Endothelial cell of umbilical vein (primary cell): ENCODE data around the gene HSD17B14. TPM values are rescaled to one million over a fixed set of nuclear protein-coding genes. Genes with fewer than 3 reads are reported as not detected.
A peak's percentile ranks its signal among the peaks of the same experiment; 100 is the strongest.

Experiments used
- BruUV-seq: library from RNA; stranded (reverse); fragments of 400-500 nt; replicated peaks from 2 replicates; lab custom pipeline; 2021; lab: Mats Ljungman, UMichigan
- CTCF ChIA-PET: fragments of 300-600, 350-600 bp; sonication (Branson Sonifier 250); formaldehyde crosslinking; loops from one replicate; lab custom pipeline; 2021; ENCODE audit warnings: antibody characterized with exemption, inconsistent platforms; lab: Charles Lee
- POLR2A ChIA-PET: fragments of 300-600, 350-600 bp; sonication (Branson Sonifier 250); formaldehyde crosslinking; loops from one replicate; lab custom pipeline; 2021; ENCODE audit warnings: antibody characterized with exemption, inconsistent platforms; lab: Charles Lee
- DNase-seq: peaks from one replicate; pipeline ENCODE4 v3.0.0-alpha.2; 2011; ENCODE audit warnings: low read depth, low spot score
- FAIRE-seq: peaks from 2 replicates; lab custom pipeline; 2011; peaks lifted over from hg19 to GRCh38; lab: Jason Lieb, UNC
- H2AFZ ChIP-seq: 2 replicates; pipeline ENCODE4 v1.6.0; 2012; ENCODE audit warnings: low read depth, low read length, control low read depth, inconsistent platforms
- H3K27ac ChIP-seq: 2 replicates; pipeline ENCODE4 v1.5.1; 2011; ENCODE audit warnings: low read depth, mild to moderate bottlenecking, control low read depth, low read length, moderate library complexity; ENCODE audit not compliant: insufficient read depth
- H3K27me3 ChIP-seq, 2 experiments: 2 replicates each; pipeline versions ENCODE4 v1.6.0 to v1.6.1; 2011; ENCODE audit warnings: low read length in 2 of 2, mixed read lengths in 1 of 2; ENCODE audit not compliant: control insufficient read depth in 2 of 2, insufficient read depth in 2 of 2
- H3K36me3 ChIP-seq, 2 experiments: 2 replicates in 1 of 2; 3 replicates in 1 of 2; pipeline ENCODE4 v1.5.1; 2011; ENCODE audit warnings: low read length in 2 of 2, mild to moderate bottlenecking in 1 of 2, moderate library complexity in 1 of 2; ENCODE audit not compliant: control insufficient read depth in 2 of 2, insufficient read depth in 2 of 2; ENCODE audit errors: extremely low read depth in 1 of 2
- H3K4me1 ChIP-seq: 3 replicates; pipeline ENCODE4 v1.5.1; 2011; ENCODE audit warnings: mild to moderate bottlenecking, low read length; ENCODE audit not compliant: control insufficient read depth, insufficient read depth; ENCODE audit errors: extremely low read depth
- H3K4me2 ChIP-seq: 2 replicates; pipeline ENCODE4 v1.6.1; 2011; ENCODE audit warnings: low read length, control low read depth, mixed read lengths; ENCODE audit not compliant: insufficient read depth
- H3K4me3 ChIP-seq, 3 experiments: fragments of 200-600 bp in 1 of 3; sonication (generic), shearing (Covaris generic) in 1 of 3; replicated peaks in 1 of 3; 2 replicates each; pipeline ENCODE4 v1.5.1; 2011 to 2016; ENCODE audit warnings: control low read depth in 3 of 3, low read length in 3 of 3, mild to moderate bottlenecking in 2 of 3, inconsistent platforms in 1 of 3, low read depth in 1 of 3, moderate library complexity in 1 of 3; ENCODE audit not compliant: insufficient read depth in 1 of 3
- H3K79me2 ChIP-seq: 2 replicates; pipeline ENCODE4 v1.6.0; 2012; ENCODE audit warnings: low read length, inconsistent platforms; ENCODE audit not compliant: control insufficient read depth, insufficient read depth
- H3K9ac ChIP-seq: replicated peaks from 2 replicates; pipeline ENCODE3; 2011; ENCODE audit warnings: low read length, control low read depth; ENCODE audit not compliant: insufficient read depth; ENCODE audit errors: extremely low read depth
- H3K9me1 ChIP-seq: replicated peaks from 3 replicates; pipeline ENCODE4 v1.6.0; 2011; ENCODE audit warnings: mild to moderate bottlenecking, low read length; ENCODE audit not compliant: control insufficient read depth, insufficient read depth; ENCODE audit errors: extremely low read depth
- H3K9me3 ChIP-seq: replicated peaks from 2 replicates; pipeline ENCODE4 v1.5.1; 2012; ENCODE audit warnings: low read length, inconsistent platforms; ENCODE audit not compliant: control insufficient read depth, insufficient read depth
- H4K20me1 ChIP-seq: replicated peaks from 2 replicates; pipeline ENCODE3; 2011; ENCODE audit warnings: mild to moderate bottlenecking, low read length; ENCODE audit not compliant: control insufficient read depth, insufficient read depth; ENCODE audit errors: extremely low read depth
- EZH2 ChIP-seq: IDR thresholded peaks from 2 replicates; pipeline ENCODE4 v1.6.1; 2012; ENCODE audit warnings: borderline replicate concordance, low read depth, mild to moderate bottlenecking, moderate library complexity, low read length, inconsistent platforms; ENCODE audit not compliant: severe bottlenecking
- GATA2 ChIP-seq: IDR thresholded peaks from 2 replicates; pipeline ENCODE4 v1.7.0; 2011; ENCODE audit warnings: low read depth, mild to moderate bottlenecking, moderate library complexity, mixed read lengths, low read length; ENCODE audit not compliant: insufficient read length, insufficient read depth
- MAX ChIP-seq: IDR thresholded peaks from 2 replicates; pipeline ENCODE4 v1.6.1; 2011; ENCODE audit not compliant: insufficient read depth, insufficient read length
- POLR2A ChIP-seq: IDR thresholded peaks from 2 replicates; pipeline ENCODE4 v1.6.1; 2012; ENCODE audit warnings: low read depth, mild to moderate bottlenecking, control low read depth, low read length
- POLR2AphosphoS5 ChIP-seq: IDR thresholded peaks from 2 replicates; pipeline ENCODE4 v1.6.1; 2012; ENCODE audit warnings: low read depth, mild to moderate bottlenecking, control low read depth, low read length, moderate library complexity; ENCODE audit not compliant: insufficient read depth
- dilution Hi-C: fragments of 300-500 bp; cut with MboI; formaldehyde crosslinking; loops from one replicate; pipeline ENCODE4 v1.15.0; 2019; ENCODE audit warnings: low sequenced_read_pairs; ENCODE audit not compliant: extremely low pct_ligation_motif_present
- intact Hi-C: fragments of 100-400 bp; cut with micrococcal nuclease; formaldehyde crosslinking; loops from one replicate; pipeline ENCODE4 v1.10.0; 2022
- polyA plus RNA-seq, 4 experiments: library from polyadenylated mRNA; depleted of rRNA in 3 of 4; stranded (reverse) in 3 of 4; unstranded in 1 of 4; fragments of >200 nt; gene quantifications; 2 replicates each; pipeline versions ENCODE4 v1.2.1 to v1.2.3, GENCODE V29; 2011 to 2012; ENCODE audit warnings: missing spikeins in 1 of 4
- total RNA-seq: library from RNA; stranded (reverse); gene quantifications from 2 replicates; pipeline ENCODE4 v1.2.3, GENCODE V29; 2021
- TF ChIP-seq, protein P1 (sequence below), 2 donors: IDR thresholded peaks; 1 replicate in 1 of 2; 2 replicates in 1 of 2; pipeline ENCODE4 v1.5.1; 2011; ENCODE audit warnings: low read length in 2 of 2, mild to moderate bottlenecking in 2 of 2, moderate library complexity in 2 of 2, control low read depth in 1 of 2, inconsistent platforms in 1 of 2, low read depth in 1 of 2; ENCODE audit not compliant: insufficient read depth in 1 of 2; ENCODE audit errors: extremely low read depth in 1 of 2

The HSD17B14 gene
- total and polyA plus RNA-seq, 2 donors (not counting 3 experiments of a cell fraction or from before 2014, with no cell fraction given): 20.9 to 46.3 TPM

DNA sequence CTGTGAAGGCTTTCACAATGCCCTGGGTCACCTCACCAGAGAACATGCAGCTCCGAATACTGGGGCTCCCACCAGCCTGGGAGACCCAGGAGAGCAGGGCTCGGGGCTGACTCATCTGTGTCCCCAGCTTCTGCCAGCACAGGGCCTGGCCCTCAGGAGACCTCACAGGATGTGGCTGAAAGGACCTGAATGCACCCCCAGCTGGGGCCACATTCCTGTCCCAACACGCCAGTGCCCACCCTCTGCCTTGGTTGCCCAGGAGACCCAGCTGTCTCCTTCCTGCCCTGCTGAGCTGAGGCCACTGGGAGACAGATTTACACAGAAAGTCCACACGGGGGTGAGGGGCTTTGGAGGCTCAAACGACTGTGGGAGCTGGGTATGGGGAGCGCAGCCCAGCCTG, 37.4 kb downstream of the HSD17B14 start:
- Histone ChIP-seq H3K27ac (no peak overlapping the region), H3K4me1 (peaks cover 3% of the 10 kb centered on the region), H3K4me3 (no peak overlapping the region), H4K20me1 (no peaks in the 10 kb centered on the region), H3K36me3 (no peaks in the 10 kb centered on the region), H3K9me1 (no peaks in the 10 kb centered on the region), H3K9ac (no peak overlapping the region), H3K27me3 (no peaks in the 10 kb centered on the region), H3K79me2 (no peaks in the 10 kb centered on the region), H2AFZ (no peak overlapping the region), H3K9me3 (no peaks in the 10 kb centered on the region), H3K4me2 (no peak overlapping the region)
- TF ChIP-seq, protein P1, sequence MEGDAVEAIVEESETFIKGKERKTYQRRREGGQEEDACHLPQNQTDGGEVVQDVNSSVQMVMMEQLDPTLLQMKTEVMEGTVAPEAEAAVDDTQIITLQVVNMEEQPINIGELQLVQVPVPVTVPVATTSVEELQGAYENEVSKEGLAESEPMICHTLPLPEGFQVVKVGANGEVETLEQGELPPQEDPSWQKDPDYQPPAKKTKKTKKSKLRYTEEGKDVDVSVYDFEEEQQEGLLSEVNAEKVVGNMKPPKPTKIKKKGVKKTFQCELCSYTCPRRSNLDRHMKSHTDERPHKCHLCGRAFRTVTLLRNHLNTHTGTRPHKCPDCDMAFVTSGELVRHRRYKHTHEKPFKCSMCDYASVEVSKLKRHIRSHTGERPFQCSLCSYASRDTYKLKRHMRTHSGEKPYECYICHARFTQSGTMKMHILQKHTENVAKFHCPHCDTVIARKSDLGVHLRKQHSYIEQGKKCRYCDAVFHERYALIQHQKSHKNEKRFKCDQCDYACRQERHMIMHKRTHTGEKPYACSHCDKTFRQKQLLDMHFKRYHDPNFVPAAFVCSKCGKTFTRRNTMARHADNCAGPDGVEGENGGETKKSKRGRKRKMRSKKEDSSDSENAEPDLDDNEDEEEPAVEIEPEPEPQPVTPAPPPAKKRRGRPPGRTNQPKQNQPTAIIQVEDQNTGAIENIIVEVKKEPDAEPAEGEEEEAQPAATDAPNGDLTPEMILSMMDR (IDR thresholded peaks at IDR 0.05; ENCODE audit: extremely low read depth in 1 of 2, insufficient read depth in 1 of 2, low read depth in 1 of 2, low read length in 2 of 2): no peak
- TF ChIP-seq EZH2 (no peak), MAX (no peak), POLR2AphosphoS5 (no peak), POLR2A (no peak), GATA2 (no peak)
- peak; percentile 15 for DNase-seq
- BruUV-seq: no TSS peak
- dilution Hi-C loops: no loop called here
- FAIRE-seq: no peak
- POLR2A ChIA-PET: no interaction called here
- CTCF ChIA-PET: interaction anchor here (0.8 to 1.2 kb wide), 4 partner anchors 11 to 172 kb away, joined by 3 to 5 read pairs (median 4); partner anchors contain the start of gene HSD17B14
- intact Hi-C loops: no loop called here
